H9 (cell line): Measurements from ENCODE around the gene PTPN21. TPM values are rescaled to one million over a fixed set of nuclear protein-coding genes. Genes with fewer than 3 reads are reported as not detected.

ENCODE experiments used
- DNase-seq: peaks from one replicate; pipeline ENCODE4 v3.0.0-alpha.2; 2017
- H2AFZ ChIP-seq: one replicate; pipeline ENCODE4 v1.6.1; 2013; ENCODE audit warnings: mild to moderate bottlenecking, low read length, control low read depth, moderate library complexity
- H2AK5ac ChIP-seq: 2 replicates; pipeline ENCODE4 v1.6.1; 2013; ENCODE audit warnings: low read length, control low read depth, mixed read lengths; ENCODE audit not compliant: insufficient read length
- H2BK120ac ChIP-seq: one replicate; pipeline ENCODE4 v1.6.1; 2013; ENCODE audit warnings: low read depth, mild to moderate bottlenecking, low read length, control low read depth, inconsistent platforms; ENCODE audit not compliant: poor library complexity, severe bottlenecking
- H2BK12ac ChIP-seq: 2 replicates; pipeline ENCODE4 v1.6.1; 2013; ENCODE audit warnings: low read length, control low read depth, mixed read lengths, low read depth; ENCODE audit not compliant: insufficient read length
- H2BK15ac ChIP-seq: 2 replicates; pipeline ENCODE4 v1.6.1; 2013; ENCODE audit warnings: low read depth, low read length, control low read depth
- H2BK20ac ChIP-seq: one replicate; pipeline ENCODE4 v1.6.1; 2013; ENCODE audit warnings: low read depth, mild to moderate bottlenecking, low read length, control low read depth, inconsistent platforms; ENCODE audit not compliant: poor library complexity, severe bottlenecking
- H2BK5ac ChIP-seq: 2 replicates; pipeline ENCODE4 v1.6.1; 2013; ENCODE audit warnings: low read length, control low read depth, mixed read lengths; ENCODE audit not compliant: insufficient read length
- H3K14ac ChIP-seq: 2 replicates; pipeline ENCODE4 v1.6.1; 2013; ENCODE audit warnings: low read length, control low read depth; ENCODE audit not compliant: insufficient read depth
- H3K18ac ChIP-seq: 2 replicates; pipeline ENCODE4 v1.6.1; 2013; ENCODE audit warnings: low read depth, mild to moderate bottlenecking, mixed read lengths, low read length, control low read depth; ENCODE audit not compliant: insufficient read length
- H3K23ac ChIP-seq: 2 replicates; pipeline ENCODE4 v1.6.1; 2013; ENCODE audit warnings: low read length, control low read depth, mixed read lengths, low read depth; ENCODE audit not compliant: insufficient read length
- H3K23me2 ChIP-seq: 2 replicates; pipeline ENCODE4 v1.6.1; 2013; ENCODE audit warnings: low read depth, mild to moderate bottlenecking, mixed read lengths, low read length, control low read depth; ENCODE audit not compliant: insufficient read length, poor library complexity, severe bottlenecking
- H3K27ac ChIP-seq: 2 replicates; pipeline ENCODE4 v1.5.1; 2013; ENCODE audit warnings: low read length, control low read depth, mixed read lengths, low read depth; ENCODE audit not compliant: insufficient read length
- H3K27me3 ChIP-seq: 2 replicates; pipeline ENCODE4 v1.6.1; 2013; ENCODE audit warnings: low read length, control low read depth, inconsistent platforms; ENCODE audit not compliant: insufficient read depth
- H3K4ac ChIP-seq: 2 replicates; pipeline ENCODE4 v1.6.1; 2013; ENCODE audit warnings: low read depth, mild to moderate bottlenecking, control low read depth, inconsistent platforms, low read length, moderate library complexity
- H3K4me1 ChIP-seq: 2 replicates; pipeline ENCODE4 v1.6.1; 2013; ENCODE audit warnings: low read length, control low read depth, inconsistent platforms; ENCODE audit not compliant: insufficient read depth
- H3K4me2 ChIP-seq: 2 replicates; pipeline ENCODE4 v1.6.1; 2013; ENCODE audit warnings: low read length, control low read depth, mixed read lengths; ENCODE audit not compliant: insufficient read length, insufficient read depth
- H3K56ac ChIP-seq: 2 replicates; pipeline ENCODE4 v1.6.1; 2013; ENCODE audit warnings: low read depth, mild to moderate bottlenecking, mixed read lengths, low read length, control low read depth; ENCODE audit not compliant: insufficient read length
- H3K79me1 ChIP-seq: 2 replicates; pipeline ENCODE4 v1.6.1; 2013; ENCODE audit warnings: low read depth, mild to moderate bottlenecking, moderate library complexity, low read length, control low read depth, inconsistent platforms; ENCODE audit not compliant: insufficient read depth, poor library complexity, severe bottlenecking
- H3K79me2 ChIP-seq: 2 replicates; pipeline ENCODE4 v1.6.1; 2013; ENCODE audit warnings: low read length, control low read depth, inconsistent platforms; ENCODE audit not compliant: insufficient read depth
- H3K9ac ChIP-seq: 2 replicates; pipeline ENCODE4 v1.6.1; 2013; ENCODE audit warnings: low read length, control low read depth, mixed read lengths; ENCODE audit not compliant: insufficient read length; ENCODE audit errors: extremely low read depth
- H3K9me3 ChIP-seq: one replicate; pipeline ENCODE4 v1.6.1; 2013; ENCODE audit warnings: low read depth, low read length, inconsistent platforms; ENCODE audit not compliant: control insufficient read depth
- H3T11ph ChIP-seq: one replicate; pipeline ENCODE4 v1.6.1; 2013; ENCODE audit warnings: mild to moderate bottlenecking, low read length, control low read depth, inconsistent platforms
- H4K20me1 ChIP-seq: one replicate; pipeline ENCODE4 v1.6.1; 2013; ENCODE audit not compliant: control insufficient read depth, insufficient read length, insufficient read depth
- H4K5ac ChIP-seq: 2 replicates; pipeline ENCODE4 v1.6.1; 2013; ENCODE audit warnings: low read depth, mild to moderate bottlenecking, mixed read lengths, low read length, control low read depth; ENCODE audit not compliant: insufficient read length
- H4K8ac ChIP-seq: replicated peaks from 2 replicates; pipeline ENCODE4 v1.6.1; 2013; ENCODE audit warnings: low read length, control low read depth, mixed read lengths, low read depth; ENCODE audit not compliant: insufficient read length
- H4K91ac ChIP-seq: 2 replicates; pipeline ENCODE4 v1.6.1; 2013; ENCODE audit warnings: low read depth, mild to moderate bottlenecking, moderate library complexity, mixed read lengths, low read length, control low read depth; ENCODE audit not compliant: insufficient read length
- H3K27ac Mint-ChIP-seq, 3 experiments: 2 replicates in 2 of 3; 3 replicates in 1 of 3; pipeline ENCODE4 v1.8.0; 2020 to 2021; ENCODE audit warnings: mixed read lengths in 3 of 3, mild to moderate bottlenecking in 1 of 3, moderate library complexity in 1 of 3
- H3K27me3 Mint-ChIP-seq: 2 replicates; pipeline ENCODE4 v1.8.0; 2021; ENCODE audit warnings: low read depth, mild to moderate bottlenecking, moderate library complexity, mixed read lengths
- H3K36me3 Mint-ChIP-seq, 3 experiments: 2 replicates in 2 of 3; 3 replicates in 1 of 3; pipeline ENCODE4 v1.8.0; 2020 to 2021; ENCODE audit warnings: low read depth in 3 of 3, mixed read lengths in 3 of 3; ENCODE audit not compliant: insufficient read depth in 1 of 3
- H3K4me1 Mint-ChIP-seq, 2 experiments: 2 replicates each; pipeline ENCODE4 v1.8.0; 2020; ENCODE audit warnings: mixed read lengths in 2 of 2
- H3K4me3 Mint-ChIP-seq, 2 experiments: 2 replicates in 1 of 2; 3 replicates in 1 of 2; pipeline ENCODE4 v1.8.0; 2020 to 2021; ENCODE audit warnings: mild to moderate bottlenecking in 2 of 2, mixed read lengths in 2 of 2, moderate library complexity in 1 of 2
- H3K9me3 Mint-ChIP-seq, 2 experiments: 2 replicates in 1 of 2; 3 replicates in 1 of 2; pipeline ENCODE4 v1.8.0; 2020; ENCODE audit warnings: mild to moderate bottlenecking in 2 of 2, mixed read lengths in 2 of 2, moderate library complexity in 1 of 2
- CTCF ChIP-seq: fragments of 200-600 bp; sonication (generic); conservative IDR thresholded peaks from 3 replicates; pipeline ENCODE4 v1.8.0; 2021; ENCODE audit warnings: antibody characterized with exemption, mild to moderate bottlenecking
- WGBS: extraction: QIAGEN DNeasy Blood & Tissue Kit; methylation state at CpG from one replicate; pipeline ENCODE4 v1.1.7; 2013; ENCODE audit warnings: missing lambda C conversion rate, low lambda C conversion rate, mixed read lengths; ENCODE audit not compliant: insufficient read length; ENCODE audit errors: extremely low coverage; 5-methylcytosine and 5-hydroxymethylcytosine counted together
- total RNA-seq: library from RNA; stranded (reverse); gene quantifications from 2 replicates; pipeline ENCODE4 v1.2.1, GENCODE V29; 2021

The PTPN21 gene
- total RNA-seq, 1 experiment from 2014 or later, result 14.3 TPM

- H2BK5ac ChIP-seq, result no peak overlapping the region
- no peak overlapping the region for H2BK120ac ChIP-seq
- no peak overlapping the region for H2BK20ac ChIP-seq
- H3K9me3 ChIP-seq, result no peaks in the 10 kb centered on the region
- no peaks in the 10 kb centered on the region for H3K79me1 ChIP-seq
- Mint-ChIP-seq H3K36me3 (peaks cover 25 to 50% (median 44%) of the 10 kb centered on the region in 3 experiments; a peak in 6 of 7 replicates), H3K27me3 (peaks cover 1% of the 10 kb centered on the region; the same call in 1 of the 2 replicates), H3K4me3 (no peak overlapping the region), H3K9me3 (no peaks in the 10 kb centered on the region), H3K4me1 (peaks cover 18 to 19% of the 10 kb centered on the region in 2 experiments), H3K27ac (no peak overlapping the region)
- no peak overlapping the region for H4K8ac ChIP-seq
- H4K5ac ChIP-seq, result no peak overlapping the region
- no peak overlapping the region for H2AK5ac ChIP-seq
- peaks cover 3% of the 10 kb centered on the region; the same call in 1 of the 2 replicates for H3K79me2 ChIP-seq
- no peak overlapping the region for H3K56ac ChIP-seq
- no peak overlapping the region for H2BK15ac ChIP-seq
- H4K91ac ChIP-seq, result no peak overlapping the region
- no CpG with 5 or more reads among the region's 5 CpGs for WGBS
- no peaks in the 10 kb centered on the region for H3K4me1 ChIP-seq
- H2AFZ ChIP-seq, result no peak overlapping the region
- no peak overlapping the region for H2BK12ac ChIP-seq
- H3K27ac ChIP-seq, result no peak overlapping the region
- H3K9ac ChIP-seq, result no peak overlapping the region
- no peaks in the 10 kb centered on the region for H4K20me1 ChIP-seq
- no peaks in the 10 kb centered on the region for H3K27me3 ChIP-seq
- no peak overlapping the region for H3K4ac ChIP-seq
- no peak overlapping the region for H3K14ac ChIP-seq
- TF ChIP-seq CTCF, result no peak
- H3K23me2 ChIP-seq, result peaks cover 3% of the 10 kb centered on the region
- no peak overlapping the region for H3K23ac ChIP-seq
- no peak overlapping the region for H3K4me2 ChIP-seq
- DNase-seq, result no peak
- no peak overlapping the region for H3T11ph ChIP-seq
- no peak overlapping the region for H3K18ac ChIP-seq
Measured at GRCh38 chr14:88565427-88565826, 10.6 kb upstream of the PTPN21 start.
